H1 (cell line): Measurements from ENCODE around the gene CAPN13. TPM values are rescaled to one million over a fixed set of nuclear protein-coding genes. Genes with fewer than 3 reads are reported as not detected.

Experiments
- ASH2L ChIP-seq: fragments of 200-600, 300-600 bp; sonication (generic); IDR thresholded peaks from one replicate; pipeline ENCODE4 v1.7.1; 2017; ENCODE audit warnings: low read length
- ATF2 ChIP-seq: IDR thresholded peaks from 2 replicates; pipeline ENCODE4 v1.6.1; 2012; ENCODE audit warnings: low read length, inconsistent platforms
- CHD7 ChIP-seq: fragments of 300-600 bp; sonication (generic); IDR thresholded peaks from 2 replicates; pipeline ENCODE4 v1.7.1; 2012; ENCODE audit warnings: low read length, moderate library complexity, mild to moderate bottlenecking, inconsistent platforms; ENCODE audit not compliant: insufficient replicate concordance
- JUN ChIP-seq: IDR thresholded peaks from 2 replicates; pipeline ENCODE4 v1.6.1; 2011; ENCODE audit warnings: low read depth, mild to moderate bottlenecking, improper control_type of control experiment, low read length
- KDM1A ChIP-seq: fragments of 200-600, 300-600 bp; sonication (generic); IDR thresholded peaks from 2 replicates; pipeline ENCODE4 v1.7.1; 2016; ENCODE audit warnings: mild to moderate bottlenecking, low read length, borderline replicate concordance
- RBBP5 ChIP-seq: IDR thresholded peaks from 2 replicates; pipeline ENCODE4 v1.7.1; 2012; ENCODE audit warnings: low read depth, mild to moderate bottlenecking, inconsistent platforms, low read length, moderate library complexity, borderline replicate concordance
- RNF2 ChIP-seq: fragments of 200-900, 300-1000 bp; sonication (generic); IDR thresholded peaks from 2 replicates; pipeline ENCODE4 v1.7.1; 2016; ENCODE audit warnings: borderline replicate concordance, low read depth, mild to moderate bottlenecking, antibody characterized with exemption, low read length; ENCODE audit not compliant: poor library complexity, severe bottlenecking; ENCODE audit errors: missing control alignments
- SP4 ChIP-seq: IDR thresholded peaks from 2 replicates; pipeline ENCODE4 v1.6.1; 2012; ENCODE audit warnings: low read length, inconsistent platforms
- TAF7 ChIP-seq: optimal IDR thresholded peaks from 2 replicates; pipeline ENCODE3; 2011; ENCODE audit warnings: low read depth, mild to moderate bottlenecking, inconsistent platforms, low read length, moderate library complexity, borderline replicate concordance
- ZNF274 ChIP-seq: IDR thresholded peaks from 2 replicates; pipeline ENCODE4 v1.7.0; 2012; ENCODE audit warnings: low read length, borderline replicate concordance; ENCODE audit errors: extremely low read depth
- polyA plus RNA-seq, 7 experiments: library from polyadenylated mRNA; depleted of rRNA in 3 of 7; stranded (reverse) in 5 of 7; unstranded in 2 of 7; fragments of >200 nt in 5 of 7; fragments of 200-250 nt in 2 of 7; gene quantifications; 1 replicate in 5 of 7; 2 replicates in 1 of 7; 4 replicates in 1 of 7; pipeline versions ENCODE4 v1.2.1 to v1.2.3, GENCODE V29; 2011 to 2013; ENCODE audit warnings: missing spikeins in 2 of 7, mixed read lengths in 2 of 7
- total RNA-seq: library from RNA; stranded (reverse); fragmentation: NEBNext Ultra II Directional; extraction: Animal tissue kit (Norgen Biotek cat#: 25700); gene quantifications from 2 replicates; pipeline ENCODE4 v1.2.1, GENCODE V29; 2021

Gene CAPN13
- total and polyA plus RNA-seq, 2 of the 8 experiments (the other 6 are each of a cell fraction or from before 2014, with no cell fraction given): 2.4 TPM

GRCh38 chr2:30765191-30765590 lies 42.1 kb downstream of the CAPN13 start (continued):
- TF ChIP-seq CHD7 (no peak), ASH2L (no peak), SP4 (no peak), TAF7 (no peak), RNF2 (no peak), JUN (no peak), ZNF274 (no peak), ATF2 (no peak), RBBP5 (no peak), KDM1A (no peak)
